T-helper 9 cell (primary cell): Measurements from ENCODE around the gene FBXO41.
A peak's percentile ranks its signal among the peaks of the same experiment; 100 is the strongest.
"Not testable (repeated sequence)": the region's sequence is repeated elsewhere in the genome, so short reads cannot be mapped to it uniquely, and the experiment has no call there.

Source experiments
- DNase-seq: peaks from one replicate; pipeline ENCODE4 v3.0.0-alpha.2; 2020

Gene FBXO41

DNA sequence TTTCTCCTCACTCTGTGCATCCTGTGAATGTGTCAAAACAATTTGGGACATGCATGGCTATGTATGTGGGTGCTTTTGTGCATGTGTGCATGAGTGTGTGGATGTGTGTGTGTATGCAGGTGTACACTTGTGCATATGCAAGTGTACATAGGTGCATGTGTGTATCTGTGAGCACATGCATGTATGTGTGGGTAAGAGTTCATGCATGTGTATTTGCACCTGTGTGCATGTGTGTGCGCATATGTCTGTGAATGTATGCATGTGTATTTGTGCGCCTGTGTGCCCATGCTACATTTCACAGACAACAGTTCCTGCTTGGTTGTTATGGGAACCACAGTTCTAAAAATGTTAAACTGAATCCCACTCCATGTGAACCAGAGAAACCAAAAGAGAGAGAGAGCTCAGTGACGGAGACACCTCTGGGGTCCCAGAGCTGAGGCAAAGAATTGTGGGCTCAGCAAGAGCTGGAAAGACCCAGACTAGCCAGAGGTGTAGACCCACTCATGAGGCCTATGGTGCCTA, 1.9 kb upstream of the FBXO41 start:
- DNase-seq: no peak

DNA sequence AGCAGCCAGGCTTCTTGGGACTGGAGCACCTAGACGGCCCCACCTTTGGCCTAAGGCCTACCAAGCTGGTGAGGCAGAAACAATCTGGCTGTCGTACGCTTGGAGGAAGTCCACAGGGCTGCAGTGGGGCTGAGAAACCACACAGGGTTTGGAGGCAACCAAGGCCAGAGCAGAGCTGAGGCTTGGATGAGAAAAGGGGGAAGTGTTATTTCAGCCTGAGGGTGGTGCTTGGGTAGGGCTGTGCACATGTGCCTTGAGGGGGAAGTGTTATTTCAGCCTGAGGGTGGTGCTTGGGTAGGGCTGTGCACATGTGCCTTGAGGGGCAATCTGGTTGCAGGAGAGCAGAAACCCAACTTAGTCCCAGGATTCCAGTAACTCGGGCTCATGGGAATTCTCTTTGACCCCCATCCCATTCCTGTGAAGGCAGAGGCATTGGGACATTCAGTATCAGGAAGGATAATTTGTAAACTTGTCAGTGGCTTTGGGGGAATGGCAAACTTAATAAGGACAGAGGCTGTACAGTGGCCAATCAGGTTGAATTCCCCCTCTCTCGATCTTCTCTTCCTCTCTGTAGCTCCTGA, 971 bp upstream of the FBXO41 start:
- DNase-seq: no peak

DNA sequence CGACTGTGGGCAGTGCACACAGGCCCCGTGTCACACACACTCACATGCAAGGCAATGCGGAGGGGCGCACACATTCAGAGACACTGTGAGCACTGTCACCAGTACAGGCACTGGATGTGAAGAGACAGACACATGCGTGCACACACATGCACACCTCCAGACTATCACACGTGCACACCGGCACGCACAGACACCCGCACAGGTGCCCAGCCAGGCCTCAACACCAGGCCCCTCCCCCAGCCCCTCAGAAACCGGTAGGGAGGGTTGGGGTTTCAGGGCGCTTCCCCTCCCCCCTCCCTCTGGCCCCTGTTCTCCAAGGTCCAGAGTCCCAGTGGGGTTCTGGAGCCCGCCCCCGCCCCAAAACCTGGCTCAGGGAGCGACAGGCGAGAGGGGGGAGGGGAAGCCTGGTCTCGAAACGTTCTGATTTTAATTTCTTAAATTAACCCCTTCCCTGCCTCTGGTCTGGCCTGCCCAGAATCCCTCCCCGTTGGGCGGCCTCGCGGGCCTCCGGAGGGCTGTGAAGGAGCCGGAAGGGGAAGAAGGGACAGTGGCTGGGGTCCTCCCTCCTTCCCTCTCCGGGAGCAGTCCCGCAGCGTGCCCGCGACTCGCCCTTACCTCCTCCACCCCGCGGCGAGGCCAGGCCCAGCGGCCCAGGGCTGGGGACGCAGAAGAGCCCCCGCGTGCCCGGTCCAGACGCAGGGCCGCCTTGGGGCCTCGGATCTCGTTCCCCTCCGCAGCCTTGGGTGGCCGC, 558 bp downstream of the FBXO41 start:
- no peak for DNase-seq

DNA sequence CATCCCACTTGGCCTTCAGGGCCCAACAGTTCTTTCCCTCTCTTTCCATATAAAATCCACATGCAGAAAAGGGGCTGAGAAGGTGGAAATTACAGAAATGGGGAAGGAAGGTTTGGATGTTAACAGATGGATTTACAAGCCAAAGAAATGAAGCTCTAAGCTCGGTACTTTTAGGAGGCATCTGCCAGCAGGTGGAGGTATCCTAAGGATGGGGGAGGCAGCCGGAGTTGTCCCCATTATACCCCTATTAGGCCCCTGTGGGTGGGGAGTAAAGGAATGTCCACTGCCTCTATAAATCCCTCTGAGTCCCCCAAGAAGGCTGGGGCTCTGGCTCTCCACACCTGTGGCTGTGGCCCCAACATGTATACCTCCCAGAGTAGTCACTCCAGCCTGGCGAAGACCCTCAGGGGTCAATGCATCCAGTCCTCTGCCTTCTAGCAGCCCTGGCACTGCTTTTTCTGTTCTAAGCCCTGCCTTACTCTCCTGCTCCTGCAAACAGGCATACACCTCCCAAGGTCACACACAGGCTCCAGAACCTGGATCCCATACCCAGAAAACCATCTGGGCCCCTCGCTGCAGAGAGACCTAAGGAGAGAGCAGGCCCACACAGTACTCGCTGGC, 1.2 kb downstream of the FBXO41 start:
- DNase-seq: no peak

DNA sequence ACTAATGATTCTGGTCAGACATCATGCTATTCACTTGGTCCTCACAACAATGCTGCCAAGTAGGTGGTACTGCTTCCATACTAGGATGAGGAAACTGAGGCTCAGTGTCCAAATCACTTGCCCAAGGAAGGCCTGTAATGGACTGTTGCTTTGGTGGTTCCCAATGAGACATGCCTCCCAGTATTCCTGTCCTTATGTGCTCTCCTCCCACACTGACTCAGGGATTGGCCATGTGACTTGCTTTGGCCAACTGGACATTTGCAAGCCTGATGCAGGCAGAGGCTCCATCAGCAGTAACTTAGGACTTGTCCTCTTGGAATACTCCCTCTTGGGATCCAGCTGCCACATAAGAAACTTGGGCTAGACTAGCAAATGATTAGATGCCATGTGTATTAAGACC, 3.0 kb downstream of the FBXO41 start:
- DNase-seq: no peak

DNA sequence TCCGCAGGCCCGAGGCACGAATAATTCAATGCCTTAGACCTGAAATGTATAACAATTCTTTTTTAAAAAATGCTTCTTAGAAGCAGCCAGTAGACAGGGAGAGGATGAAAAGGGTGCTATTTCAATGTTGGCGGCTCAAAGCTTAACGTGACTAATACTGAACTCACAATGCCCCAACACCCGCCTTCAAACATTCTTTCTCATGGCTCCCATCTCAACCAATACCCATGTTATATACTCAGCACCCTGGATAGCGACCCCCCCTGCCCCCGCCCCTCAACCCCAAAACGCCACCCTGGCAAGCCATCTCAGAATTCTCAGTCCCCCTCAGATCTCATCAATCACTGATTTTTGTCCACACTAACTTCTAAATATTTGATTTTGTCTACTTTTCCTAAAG, 4.4 kb downstream of the FBXO41 start:
- no peak for DNase-seq

DNA sequence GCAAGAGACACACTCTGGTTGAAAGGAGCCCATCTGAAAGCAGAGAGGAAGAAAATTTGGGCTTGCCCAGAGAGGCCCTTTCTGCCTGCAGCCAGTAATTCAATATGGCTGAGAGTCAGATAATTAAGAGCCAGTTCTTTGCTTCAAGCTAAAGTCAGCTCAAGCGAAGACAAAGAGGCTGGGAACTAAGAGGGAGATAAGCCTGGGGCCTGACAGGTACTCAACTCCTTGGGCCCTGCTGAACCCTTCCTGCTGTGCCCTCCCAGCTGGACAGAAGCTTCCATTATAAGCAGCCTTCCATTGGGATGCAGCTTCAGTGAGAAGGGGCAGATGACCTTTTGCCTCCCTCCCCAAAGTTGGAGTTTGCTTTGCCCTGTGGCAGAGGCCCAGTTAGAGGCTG, 12.0 kb downstream of the FBXO41 start:
- no peak for DNase-seq

DNA sequence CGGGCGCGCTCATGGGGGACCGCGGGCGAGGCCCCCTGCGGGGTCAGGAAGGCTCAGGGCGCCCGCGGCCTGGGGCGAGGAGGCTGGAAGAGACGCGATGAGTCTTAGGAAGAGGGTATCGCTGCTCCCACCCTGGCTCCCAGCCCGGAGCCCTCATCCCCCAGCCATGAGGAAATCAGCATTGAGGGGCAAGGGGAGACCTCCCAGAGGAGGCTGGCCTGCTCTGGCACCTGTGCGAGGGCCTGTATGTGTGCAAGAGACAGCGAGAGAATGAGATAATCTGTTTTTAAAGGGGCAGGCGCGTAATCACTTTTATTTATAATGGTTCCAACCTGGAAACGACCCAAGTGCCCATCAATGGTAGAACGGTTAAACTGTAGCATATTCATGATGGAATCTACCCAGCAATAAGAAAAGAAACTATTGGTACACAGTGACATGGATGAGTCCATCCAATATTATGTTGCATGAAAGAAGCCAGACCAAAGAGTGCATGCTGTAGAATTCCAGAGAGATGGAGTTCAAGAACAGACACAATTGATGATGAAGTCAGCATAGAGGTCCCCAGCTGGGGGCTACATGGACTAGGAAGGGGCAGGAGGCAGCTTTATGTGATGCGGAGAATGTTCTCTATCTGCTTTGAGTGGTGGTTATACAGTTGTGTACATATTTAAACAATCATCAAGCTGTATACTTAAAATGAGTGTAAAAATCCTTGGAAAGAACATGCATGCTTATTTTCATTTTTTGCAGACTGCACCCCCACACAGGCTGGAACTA, 14.4 kb downstream of the FBXO41 start:
- DNase-seq: no peak

DNA sequence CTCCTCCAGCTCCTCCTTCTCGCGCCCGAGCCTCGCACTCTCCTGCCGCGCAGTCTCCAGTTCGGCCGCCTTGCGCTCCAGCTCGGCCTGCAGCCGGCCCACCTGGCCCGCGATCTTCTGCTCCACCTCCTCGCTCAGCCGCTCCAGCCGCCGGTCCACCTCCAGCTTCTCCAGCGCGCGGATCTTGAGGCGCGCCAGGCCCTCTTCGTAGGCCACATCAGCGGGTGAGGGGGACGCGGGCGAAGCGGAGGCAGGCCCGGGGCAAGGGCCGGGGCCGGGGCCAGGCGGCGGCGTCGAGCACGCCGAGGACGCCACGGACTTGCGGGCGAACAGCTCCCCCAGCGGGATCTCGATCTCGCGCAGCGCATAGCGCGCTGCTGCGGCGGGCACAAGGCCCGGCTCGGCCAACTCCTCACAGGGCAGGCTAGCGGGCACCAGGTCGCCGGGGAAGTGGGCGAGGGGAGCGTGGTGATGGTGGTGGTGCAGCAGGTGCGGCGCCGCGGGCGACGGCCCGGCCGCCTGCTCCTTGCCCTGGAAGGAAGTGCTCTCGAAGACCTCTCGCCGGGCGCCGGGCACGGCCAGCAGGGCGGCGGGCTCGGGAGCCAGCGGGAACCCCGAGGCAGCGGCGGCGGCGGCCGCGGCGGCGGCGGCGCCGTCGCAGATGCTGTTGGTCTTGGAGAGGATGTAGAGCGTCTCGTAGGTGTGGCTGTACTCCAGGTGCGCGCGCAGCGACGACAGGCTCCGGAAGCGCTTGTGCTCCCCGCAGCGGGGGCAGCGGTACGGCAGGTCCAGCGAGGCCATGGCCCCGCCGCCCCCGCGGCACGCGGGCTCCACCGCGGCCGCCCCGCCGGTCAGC, 15.2 kb downstream of the FBXO41 start:
- peak; percentile 53 for DNase-seq

DNA sequence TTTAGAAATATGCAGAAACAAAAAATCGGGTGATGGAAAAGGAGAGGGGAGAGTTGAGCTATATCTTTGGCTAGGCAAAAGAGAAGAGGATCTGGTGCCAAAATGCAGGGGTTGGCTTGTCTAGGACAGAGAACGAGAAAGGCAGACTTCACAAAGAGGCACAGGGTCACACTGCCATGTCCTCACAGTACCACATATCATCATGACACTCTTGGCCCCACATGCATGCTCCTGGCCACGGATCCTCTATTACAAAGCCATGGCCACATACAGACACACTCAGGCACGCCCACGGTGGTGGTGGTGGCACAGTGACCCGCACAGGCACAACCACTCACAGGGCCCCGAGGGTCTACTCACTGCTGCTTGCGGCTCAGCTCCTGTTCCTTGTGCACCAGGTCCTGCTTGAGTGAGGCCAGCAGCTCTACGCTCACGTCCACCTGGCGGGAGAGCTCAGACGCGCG, 15.9 kb downstream of the FBXO41 start:
- DNase-seq: no peak

DNA sequence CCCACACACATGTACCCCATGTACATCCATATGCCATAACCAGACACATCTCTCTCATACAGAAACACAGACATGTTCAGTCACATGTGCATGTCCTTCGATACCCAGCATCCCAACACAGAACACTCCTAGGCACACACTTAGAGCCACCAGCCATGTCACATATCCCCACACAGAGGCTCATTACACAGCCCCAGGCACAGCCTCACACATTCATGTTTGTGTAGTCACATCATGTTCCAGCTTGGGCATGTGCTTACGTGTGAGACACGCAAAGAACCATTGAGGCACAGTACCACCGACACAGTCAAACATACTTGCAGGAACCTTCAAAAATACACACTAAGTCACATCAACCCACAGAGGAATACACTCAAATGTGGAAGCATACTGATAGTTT, 17.3 kb downstream of the FBXO41 start:
- no peak for DNase-seq

DNA sequence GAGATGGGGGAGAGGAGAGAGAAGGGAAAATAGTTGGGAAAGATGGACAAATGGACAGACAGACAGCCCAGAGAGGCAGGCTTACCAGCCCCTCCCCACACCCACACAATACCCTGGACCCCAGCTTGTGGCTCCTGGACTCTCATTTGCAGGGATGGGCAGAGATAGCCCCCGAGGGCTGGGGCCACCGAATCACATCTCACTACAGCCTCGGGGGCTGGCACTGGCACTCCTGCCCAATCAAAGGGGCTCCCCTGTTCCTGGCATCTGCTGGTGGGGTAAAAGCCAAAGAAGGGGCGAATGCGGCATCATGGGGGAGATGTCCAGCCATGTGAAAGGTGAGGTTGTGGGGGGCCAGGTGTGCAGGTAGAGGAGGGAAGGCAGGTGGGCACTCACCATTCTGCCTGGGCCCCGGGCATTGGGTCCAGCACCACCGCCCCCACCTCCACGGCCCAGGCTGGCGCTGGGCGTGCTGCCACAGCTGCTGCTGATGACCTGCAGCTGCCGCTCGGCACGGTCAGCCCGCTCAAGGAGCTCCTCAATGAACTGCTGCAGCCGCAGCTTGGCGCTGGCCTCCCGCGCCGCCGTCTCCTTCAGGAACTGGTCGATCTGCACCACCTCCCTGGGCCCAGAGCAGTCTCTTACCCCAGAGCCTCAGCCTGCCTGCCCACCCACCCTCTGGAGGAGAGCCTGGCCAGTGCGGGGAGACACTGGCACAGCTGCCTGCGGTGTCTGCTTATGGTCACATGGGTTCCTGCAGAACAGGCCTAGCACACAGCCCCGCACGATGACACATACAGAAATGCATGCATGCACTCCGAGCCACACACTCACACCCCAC, 18.0 kb downstream of the FBXO41 start:
- DNase-seq: no peak

DNA sequence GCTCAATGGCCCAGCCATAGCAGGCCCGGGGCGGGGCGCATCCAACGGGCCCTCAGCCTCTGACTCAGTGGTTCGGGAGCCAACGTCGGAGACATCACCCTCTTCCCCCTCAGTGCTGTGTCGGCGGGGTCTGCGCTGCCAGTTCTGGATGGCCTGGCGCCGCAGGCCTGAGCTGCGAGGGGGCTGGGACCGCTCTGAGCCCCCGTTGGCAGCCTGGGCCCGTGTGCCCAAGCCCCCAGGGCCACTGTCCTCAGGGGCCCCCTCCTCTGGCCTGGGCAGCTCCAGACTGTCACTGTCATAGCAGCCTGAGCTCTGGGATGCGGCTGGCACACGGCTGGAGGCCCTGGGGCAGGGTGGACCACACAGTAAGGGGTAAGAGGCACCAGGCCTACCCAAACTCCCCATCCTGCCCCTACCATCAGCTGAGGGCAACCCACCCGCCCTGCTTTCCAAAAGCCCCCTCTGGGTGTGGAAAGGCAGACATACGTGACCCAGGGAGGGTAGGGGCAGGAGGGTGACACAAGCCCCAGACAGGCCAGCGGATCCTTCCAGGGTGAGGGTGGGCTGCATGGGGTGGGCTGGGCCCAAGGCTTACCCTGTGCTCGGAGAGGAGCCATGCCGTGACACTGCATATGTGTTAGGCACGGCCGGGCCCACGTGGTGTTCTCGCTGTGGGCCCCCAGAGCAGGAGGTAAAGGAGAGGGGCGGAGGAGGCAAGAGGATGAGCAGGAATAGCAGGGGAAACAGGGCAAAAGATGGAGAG, 18.8 kb downstream of the FBXO41 start:
- no peak for DNase-seq

DNA sequence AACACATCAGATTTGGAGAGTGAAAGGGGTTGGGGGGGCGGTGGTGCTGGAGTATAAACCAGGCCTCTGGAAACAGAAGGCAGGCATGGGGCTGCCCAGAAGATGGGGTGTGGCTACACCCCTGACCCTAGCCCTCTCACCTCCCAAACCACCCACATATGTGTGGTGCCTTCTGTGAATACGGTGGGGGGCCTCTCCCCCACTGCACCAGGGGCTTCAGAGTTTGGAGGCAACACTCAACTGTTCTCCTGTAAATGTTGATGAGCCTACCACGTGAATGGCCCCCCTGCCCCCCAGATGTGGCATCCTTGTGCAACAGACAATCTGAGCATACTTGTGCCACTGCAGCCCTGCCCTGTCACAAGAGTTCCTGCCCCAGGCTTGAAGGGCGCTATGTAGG, 19.5 kb downstream of the FBXO41 start:
- DNase-seq: no peak

DNA sequence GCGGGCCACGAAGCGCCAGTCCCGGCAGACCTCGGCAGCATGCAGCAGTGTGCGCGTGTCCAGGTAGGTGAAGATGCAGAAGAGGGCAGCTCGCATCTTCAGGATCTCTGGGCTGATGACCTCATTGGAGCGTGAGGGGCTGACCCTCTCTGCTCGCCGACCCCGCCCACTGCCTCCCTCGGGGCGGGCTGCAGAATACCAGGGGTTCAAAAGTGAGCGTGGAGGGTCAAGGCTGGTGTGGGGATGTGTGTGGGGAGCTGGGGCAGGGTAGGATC, 20.0 kb downstream of the FBXO41 start:
- no peak for DNase-seq

DNA sequence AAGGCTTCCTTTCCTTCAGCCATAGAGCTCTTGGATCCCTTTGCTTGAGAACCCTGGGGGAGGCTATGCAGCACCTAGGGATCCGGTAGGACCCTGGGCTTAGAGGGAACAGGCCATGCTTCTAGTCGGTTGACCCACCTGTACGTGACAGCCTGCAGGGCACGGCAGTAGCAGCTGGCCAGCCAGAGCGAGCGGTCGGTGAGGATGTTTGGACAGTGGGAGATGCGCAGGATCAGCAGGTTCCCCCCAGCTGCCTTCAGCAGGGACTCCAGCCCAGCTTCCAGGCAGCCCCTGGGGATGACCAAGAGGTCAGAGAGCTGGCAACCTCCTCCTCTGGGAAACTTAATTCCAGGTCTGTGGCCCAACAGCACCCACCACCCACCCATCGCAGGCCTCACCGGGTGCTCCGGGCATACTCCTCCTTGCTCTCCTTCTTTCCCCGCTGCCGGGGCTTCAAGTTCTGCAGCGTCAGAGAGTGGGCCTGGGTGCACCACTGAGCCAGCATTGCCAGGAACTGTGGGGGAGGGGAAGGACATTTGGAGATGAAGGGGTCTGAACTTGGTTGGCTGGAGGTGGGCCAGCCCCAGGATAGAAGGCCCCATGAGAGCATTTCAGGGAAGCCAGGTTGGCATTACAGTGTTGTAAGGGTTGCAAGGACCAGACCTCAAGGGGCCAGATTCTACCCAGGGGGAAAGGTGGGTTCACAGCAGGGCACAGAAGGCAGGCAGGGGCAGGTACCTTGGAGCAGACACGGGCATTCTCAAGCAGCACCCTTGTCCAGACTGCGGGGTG, 20.5 kb downstream of the FBXO41 start:
- DNase-seq: no peak

DNA sequence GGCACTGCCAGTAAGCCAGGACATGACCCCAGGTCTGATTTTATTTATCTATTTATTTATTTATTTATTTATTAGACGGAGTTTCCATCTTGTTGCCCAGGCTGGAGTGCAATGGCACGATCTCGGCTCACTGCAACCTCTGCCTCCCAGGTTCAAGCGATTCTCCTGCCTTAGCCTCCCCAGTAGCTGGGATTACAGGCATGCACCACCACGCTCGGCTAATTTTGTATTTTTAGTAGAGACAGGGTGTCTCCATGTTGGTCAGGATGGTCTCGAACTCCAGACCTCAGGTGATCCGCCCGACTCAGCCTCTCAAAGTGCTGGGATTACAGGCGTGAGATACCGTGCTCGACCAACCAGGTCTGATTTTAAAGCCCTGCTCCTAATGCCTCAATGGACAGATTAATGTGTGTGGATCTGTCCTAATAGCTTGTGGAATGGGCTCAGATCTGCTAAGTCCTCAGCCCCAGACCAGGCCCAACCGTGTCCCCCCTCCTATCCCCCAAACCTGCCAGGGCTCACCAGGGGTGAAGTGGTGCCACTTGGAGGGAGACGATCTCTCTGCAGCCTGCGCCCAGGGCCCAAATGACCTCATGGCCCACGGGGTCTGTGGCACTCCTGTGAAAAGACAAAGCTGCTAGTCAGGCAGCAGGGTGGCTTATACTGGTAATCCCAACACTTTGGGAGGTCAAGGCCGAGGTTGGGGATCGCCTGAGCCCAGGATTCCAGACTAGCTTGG, 21.4 kb downstream of the FBXO41 start:
- DNase-seq: not testable (repeated sequence)

DNA sequence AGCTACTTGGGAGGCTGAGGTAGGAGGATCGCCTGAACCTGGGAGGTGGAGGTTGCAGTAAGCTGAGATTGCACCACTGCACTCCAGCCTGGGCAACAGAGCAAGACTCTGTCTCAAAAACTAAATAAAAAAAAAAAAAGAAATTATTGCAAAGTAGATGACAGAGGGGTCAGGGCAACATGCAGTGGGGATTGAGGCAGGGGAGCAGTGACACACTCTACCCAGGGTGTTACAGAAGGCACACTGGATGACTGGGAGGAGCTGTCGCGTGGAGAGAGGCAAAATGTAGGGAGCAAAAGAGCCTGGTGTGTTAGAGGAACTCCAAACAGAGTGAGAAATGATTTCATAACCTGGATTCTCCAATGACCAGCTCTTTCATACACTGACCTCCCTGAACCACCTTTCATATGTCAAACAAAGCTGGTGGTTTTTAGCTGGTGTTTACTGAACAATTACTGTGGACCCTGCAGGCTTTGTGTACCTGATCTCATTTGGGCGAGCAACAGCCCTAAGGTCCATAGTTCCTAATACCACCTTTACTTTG, 22.1 kb downstream of the FBXO41 start:
- DNase-seq: no peak
